Activated CD4-positive, alpha-beta T cell treated with anti-CD3 and anti-CD28 coated beads, Interleukin-2, amount 50 U/mL, for 48 hours (primary cell): ENCODE measurements around the gene GAMT.
A peak's percentile ranks its signal among the peaks of the same experiment; 100 is the strongest.
"Not testable (repeated sequence)": the region's sequence is repeated elsewhere in the genome, so short reads cannot be mapped to it uniquely, and the experiment has no call there.

Experiments used
- DNase-seq, 2 experiments: peaks; one replicate each; pipeline ENCODE4 v3.0.0-alpha.2; 2020

GAMT gene

GRCh38 chr19:1401138-1401888 lies at the start of gene GAMT:
Gene GAMT (minus strand): TSS chr19:1401542. CDS start chr19:1401476, 66 bp downstream.
- peak; percentile 62 to 65 for DNase-seq

DNA sequence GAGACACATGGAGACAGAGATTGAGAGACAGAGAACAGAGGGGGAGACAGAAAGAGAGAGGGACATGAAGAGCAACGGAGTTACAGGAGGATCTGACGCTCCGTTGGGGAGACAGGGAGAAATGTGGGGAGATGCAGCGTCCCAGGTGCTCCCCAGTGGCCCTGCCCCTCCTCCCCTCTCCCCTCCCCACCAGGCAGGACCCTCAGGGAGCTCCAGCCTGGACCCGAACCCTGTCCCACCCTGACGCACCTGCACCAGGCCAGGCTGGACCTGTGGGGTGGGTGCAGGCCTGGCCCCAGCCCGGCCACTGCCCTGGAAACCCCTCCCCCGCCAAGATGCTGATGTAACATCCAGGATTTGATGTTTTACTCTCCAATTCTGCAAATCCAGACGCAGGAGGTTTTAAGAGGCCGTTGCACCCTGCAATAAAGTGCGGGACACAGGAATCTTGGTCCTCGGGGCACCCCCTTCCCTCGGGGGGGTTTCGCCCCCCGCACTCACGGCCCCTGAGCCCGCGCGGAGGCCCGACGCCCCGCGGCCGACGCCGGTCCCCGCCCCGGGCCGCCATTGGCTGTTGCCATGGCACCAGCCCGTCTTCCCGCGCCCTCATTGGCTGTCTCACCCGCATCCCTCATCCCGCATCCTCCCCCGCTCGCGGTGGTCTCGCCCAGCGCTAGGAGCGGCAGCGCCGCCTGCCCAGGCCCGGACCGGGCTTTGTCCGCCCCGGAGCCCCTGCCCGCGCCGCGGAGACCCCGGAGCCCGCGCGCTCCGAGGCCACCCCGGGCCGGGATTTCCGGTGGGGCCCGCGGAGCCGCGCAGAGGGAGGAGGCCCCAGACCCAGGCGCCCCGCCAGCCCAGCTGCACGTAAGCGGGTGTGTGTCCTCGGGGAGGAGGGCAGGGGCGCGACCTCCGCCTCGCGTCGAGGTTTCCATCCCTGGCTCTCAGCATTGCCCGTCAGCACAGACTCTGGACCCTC lies 48.4 kb upstream of the GAMT start, which contains the start of gene APC2:
Gene APC2 (plus strand): TSS at position 655 of the 976 bp plus-strand sequence. CDS start 2,881 bp downstream, outside the sequence.
- DNase-seq: peak in 1 of 2 experiments; percentile 37

DNA sequence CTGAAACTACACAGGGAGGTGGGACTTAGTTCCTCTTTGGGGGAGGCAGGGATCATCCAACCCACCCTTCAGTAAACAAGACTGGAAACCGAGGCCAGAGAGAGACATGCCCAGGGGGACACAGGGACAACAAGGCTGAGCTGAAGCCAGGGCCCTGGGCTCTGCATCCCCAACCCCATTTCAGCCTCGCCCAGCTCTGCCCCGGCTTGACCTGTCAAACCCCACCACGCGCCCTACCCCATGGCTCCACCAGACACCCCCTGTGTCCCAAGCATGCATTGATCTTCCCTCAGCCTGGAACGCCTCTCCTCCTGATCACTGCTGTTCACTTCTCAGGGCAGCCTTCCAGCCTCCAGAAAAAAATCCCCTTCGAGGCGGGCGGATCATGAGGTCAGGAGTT lies 46.6 kb upstream of the GAMT start:
- DNase-seq: no peak

- DNase-seq: no peak
These were observed 46.2 kb upstream of the GAMT start for GRCh38 chr19:1447504-1447903.

DNA sequence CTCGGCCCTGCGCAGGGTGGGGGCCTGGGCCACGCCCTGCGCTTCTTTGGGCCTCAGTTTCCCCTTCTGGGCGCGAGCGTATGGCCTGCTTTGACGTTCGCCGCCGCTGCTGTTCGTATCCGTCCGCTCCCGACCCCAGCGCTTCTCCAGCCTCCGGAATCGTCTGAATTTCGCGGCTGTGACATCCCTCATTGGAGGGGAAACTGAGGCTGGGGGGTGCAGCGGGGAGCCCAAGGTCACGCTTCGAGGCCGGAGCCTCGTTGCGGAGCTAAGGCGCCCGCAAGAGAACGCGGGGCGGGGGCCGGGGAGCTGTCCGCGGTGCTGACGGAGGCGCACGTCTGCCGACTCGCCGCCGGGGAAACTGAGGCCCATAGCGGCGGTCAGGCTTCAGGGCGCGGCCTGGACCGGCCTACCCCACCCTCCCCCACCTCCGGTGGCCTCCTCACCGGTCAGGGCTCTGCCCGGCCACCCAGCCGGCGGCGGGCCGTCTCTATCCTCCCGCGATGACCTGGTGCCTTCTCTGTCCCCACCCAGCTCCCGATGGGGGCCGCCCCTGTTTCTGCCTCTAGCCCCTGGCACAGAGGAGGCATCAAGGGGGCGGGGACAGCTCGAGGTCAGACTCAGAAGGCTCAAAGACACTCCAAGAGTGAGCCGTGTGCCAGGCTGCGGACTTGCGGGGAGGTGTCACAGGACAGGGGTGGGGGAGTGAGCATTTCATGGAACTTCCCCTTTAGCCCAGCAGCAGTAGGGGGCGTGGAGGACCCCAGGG lies 45.6 kb upstream of the GAMT start:
- DNase-seq: no peak

DNA sequence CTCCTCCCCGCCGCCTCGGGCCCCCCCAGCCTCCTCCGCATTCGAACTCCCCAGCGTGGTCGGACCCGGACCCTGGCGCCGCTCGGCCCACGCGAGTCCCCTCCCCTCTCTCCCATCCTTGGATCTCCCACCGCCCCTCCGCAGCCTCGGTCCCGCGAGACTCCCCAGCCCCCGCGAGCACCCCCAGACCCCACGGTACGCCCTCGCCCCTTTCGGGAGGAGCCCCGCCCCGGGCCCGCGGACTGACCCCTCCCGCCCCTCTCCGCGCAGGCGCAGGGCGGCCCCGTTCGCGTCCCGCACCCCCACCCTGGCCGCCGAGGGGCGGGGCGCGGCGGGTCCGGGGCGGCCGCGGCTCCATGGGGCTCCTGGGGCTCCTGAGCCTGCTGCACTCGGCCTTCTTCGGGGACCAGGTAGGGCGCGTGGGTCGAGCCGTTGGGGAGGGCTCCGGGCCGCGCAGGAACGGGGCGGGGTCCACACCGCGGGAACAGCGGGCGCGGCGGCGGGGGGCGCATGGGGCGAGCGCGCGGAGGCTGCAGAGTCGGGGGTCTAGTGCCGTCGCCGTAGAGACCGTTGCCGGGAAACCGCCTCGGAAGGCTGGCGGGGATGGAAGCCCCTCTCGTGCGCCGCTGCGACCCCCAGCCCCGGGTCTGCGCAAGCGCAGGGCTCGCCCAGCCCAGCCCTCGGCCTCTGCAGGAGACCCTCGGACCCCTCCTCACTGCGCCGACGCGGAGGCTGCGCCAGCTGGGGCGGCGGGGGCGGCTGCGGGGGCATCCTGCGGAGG lies 44.8 kb upstream of the GAMT start:
- DNase-seq: no peak

- DNase-seq: peak; percentile 80 to 84
These were observed 44.0 kb upstream of the GAMT start for GRCh38 chr19:1445185-1445931.

GRCh38 chr19:1441677-1442438 lies 40.5 kb upstream of the GAMT start:
- DNase-seq: no peak

DNA sequence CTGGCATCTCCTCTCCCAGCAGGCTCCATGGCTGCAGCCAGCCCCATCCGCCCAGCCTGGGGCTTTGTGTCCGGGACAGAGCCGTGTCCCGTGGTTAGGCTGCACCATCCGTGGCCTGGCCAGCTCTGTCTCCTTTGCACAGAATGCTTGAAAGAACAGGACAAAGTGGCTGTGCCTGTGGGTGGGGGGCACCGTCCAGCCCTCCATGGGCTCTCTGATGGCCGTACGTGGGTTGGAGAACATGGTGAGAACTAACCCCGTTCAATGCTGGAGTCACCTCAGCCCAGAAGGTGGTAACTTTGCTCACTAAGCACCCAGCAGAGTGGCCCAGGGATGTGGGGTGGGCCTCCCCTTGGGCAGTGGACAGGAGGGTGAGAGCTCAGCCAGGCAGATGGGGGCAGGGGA lies 39.7 kb upstream of the GAMT start:
- DNase-seq: no peak

DNA sequence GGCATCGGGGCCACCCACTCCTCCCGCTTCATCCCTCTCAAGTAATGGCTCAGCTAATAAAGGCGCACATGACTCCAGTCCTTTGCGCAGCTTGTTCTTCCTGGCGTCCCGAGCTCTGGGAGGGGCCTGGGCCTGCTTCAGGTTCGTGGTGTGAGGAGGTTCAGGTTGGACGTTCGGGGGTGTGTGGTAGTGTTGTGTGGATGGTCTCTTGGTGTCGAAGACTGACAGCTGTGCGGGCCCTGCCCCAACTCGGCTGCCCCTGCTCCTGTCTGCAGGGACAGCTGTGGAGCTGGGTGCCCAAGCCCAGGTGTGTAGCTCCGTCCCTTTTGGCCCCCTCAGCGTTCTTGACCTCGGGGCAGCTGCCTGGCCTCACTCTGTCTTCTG lies 39.1 kb upstream of the GAMT start:
- DNase-seq: no peak

- DNase-seq: not testable (repeated sequence)
These were observed 38.4 kb upstream of the GAMT start for GRCh38 chr19:1439525-1440417.

- DNase-seq: no peak
These were observed 37.6 kb upstream of the GAMT start for GRCh38 chr19:1438933-1439354.

GRCh38 chr19:1438035-1438932 lies 36.9 kb upstream of the GAMT start, which contains the start of gene RPS15:
Gene RPS15 (plus strand): TSS chr19:1438396. CDS start chr19:1438426, 30 bp downstream.
- DNase-seq: peak; percentile 95

DNA sequence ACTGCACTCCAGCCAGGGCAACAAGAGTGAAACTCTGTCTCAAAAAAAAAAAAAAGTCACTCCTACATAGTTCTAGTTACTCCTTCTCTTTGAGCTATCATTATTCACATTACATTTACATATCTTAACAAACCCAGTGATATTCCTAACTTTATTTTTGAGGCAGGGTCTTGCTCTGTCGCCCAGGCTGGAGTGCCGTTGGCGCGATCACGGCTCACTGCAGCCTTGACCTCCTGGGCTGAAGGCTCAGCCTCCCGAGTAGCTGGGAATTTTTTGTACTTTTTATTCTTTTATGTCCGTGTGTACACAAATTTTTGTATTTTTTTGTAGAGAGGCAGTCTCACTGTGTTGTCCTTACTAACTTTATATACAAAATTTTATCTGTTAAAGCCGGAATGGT lies 36.3 kb upstream of the GAMT start:
- DNase-seq: no peak

GRCh38 chr19:1435378-1435989 lies 34.1 kb upstream of the GAMT start:
- no peak for DNase-seq

- no peak for DNase-seq
These were observed 33.3 kb upstream of the GAMT start for GRCh38 chr19:1434577-1435060.

DNA sequence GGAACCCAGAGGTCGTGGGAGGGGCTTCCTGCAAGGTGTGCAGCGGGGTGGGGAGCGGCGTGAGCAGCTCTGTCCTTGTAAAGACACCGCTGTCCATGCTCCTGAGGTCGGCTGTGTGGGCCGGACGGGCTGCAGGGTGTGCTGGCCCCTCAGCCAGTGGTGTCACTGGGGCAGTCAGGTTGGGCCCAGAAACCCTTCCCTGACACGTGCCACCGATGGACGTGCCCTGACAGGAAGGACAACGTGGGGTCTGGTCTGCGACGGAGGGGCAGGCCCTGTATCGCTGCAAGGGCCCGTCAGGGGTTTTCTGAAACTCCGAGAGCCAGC lies 32.7 kb upstream of the GAMT start:
- no peak for DNase-seq
